Endothelial cell of umbilical vein (primary cell): ENCODE measurements around the gene NHSL2. TPM values are rescaled to one million over a fixed set of nuclear protein-coding genes. Genes with fewer than 3 reads are reported as not detected.

ENCODE experiments used
- BruUV-seq: library from RNA; stranded (reverse); fragments of 400-500 nt; replicated peaks from 2 replicates; lab custom pipeline; 2021; lab: Mats Ljungman, UMichigan
- CTCF ChIA-PET: fragments of 300-600, 350-600 bp; sonication (Branson Sonifier 250); formaldehyde crosslinking; loops from one replicate; lab custom pipeline; 2021; ENCODE audit warnings: antibody characterized with exemption, inconsistent platforms; lab: Charles Lee
- POLR2A ChIA-PET: fragments of 300-600, 350-600 bp; sonication (Branson Sonifier 250); formaldehyde crosslinking; loops from one replicate; lab custom pipeline; 2021; ENCODE audit warnings: antibody characterized with exemption, inconsistent platforms; lab: Charles Lee
- DNase-seq: peaks from one replicate; pipeline ENCODE4 v3.0.0-alpha.2; 2011; ENCODE audit warnings: low read depth, low spot score
- FAIRE-seq: peaks from 2 replicates; lab custom pipeline; 2011; peaks lifted over from hg19 to GRCh38; lab: Jason Lieb, UNC
- H2AFZ ChIP-seq: 2 replicates; pipeline ENCODE4 v1.6.0; 2012; ENCODE audit warnings: low read depth, low read length, control low read depth, inconsistent platforms
- H3K27ac ChIP-seq: 2 replicates; pipeline ENCODE4 v1.5.1; 2011; ENCODE audit warnings: low read depth, mild to moderate bottlenecking, control low read depth, low read length, moderate library complexity; ENCODE audit not compliant: insufficient read depth
- H3K27me3 ChIP-seq, 2 experiments: 2 replicates each; pipeline versions ENCODE4 v1.6.0 to v1.6.1; 2011; ENCODE audit warnings: low read length in 2 of 2, mixed read lengths in 1 of 2; ENCODE audit not compliant: control insufficient read depth in 2 of 2, insufficient read depth in 2 of 2
- H3K36me3 ChIP-seq, 2 experiments: 2 replicates in 1 of 2; 3 replicates in 1 of 2; pipeline ENCODE4 v1.5.1; 2011; ENCODE audit warnings: low read length in 2 of 2, mild to moderate bottlenecking in 1 of 2, moderate library complexity in 1 of 2; ENCODE audit not compliant: control insufficient read depth in 2 of 2, insufficient read depth in 2 of 2; ENCODE audit errors: extremely low read depth in 1 of 2
- H3K4me1 ChIP-seq: 3 replicates; pipeline ENCODE4 v1.5.1; 2011; ENCODE audit warnings: mild to moderate bottlenecking, low read length; ENCODE audit not compliant: control insufficient read depth, insufficient read depth; ENCODE audit errors: extremely low read depth
- H3K4me2 ChIP-seq: 2 replicates; pipeline ENCODE4 v1.6.1; 2011; ENCODE audit warnings: low read length, control low read depth, mixed read lengths; ENCODE audit not compliant: insufficient read depth
- H3K4me3 ChIP-seq, 3 experiments: fragments of 200-600 bp in 1 of 3; sonication (generic), shearing (Covaris generic) in 1 of 3; replicated peaks in 1 of 3; 2 replicates each; pipeline ENCODE4 v1.5.1; 2011 to 2016; ENCODE audit warnings: control low read depth in 3 of 3, low read length in 3 of 3, mild to moderate bottlenecking in 2 of 3, inconsistent platforms in 1 of 3, low read depth in 1 of 3, moderate library complexity in 1 of 3; ENCODE audit not compliant: insufficient read depth in 1 of 3
- H3K79me2 ChIP-seq: 2 replicates; pipeline ENCODE4 v1.6.0; 2012; ENCODE audit warnings: low read length, inconsistent platforms; ENCODE audit not compliant: control insufficient read depth, insufficient read depth
- H3K9ac ChIP-seq: replicated peaks from 2 replicates; pipeline ENCODE3; 2011; ENCODE audit warnings: low read length, control low read depth; ENCODE audit not compliant: insufficient read depth; ENCODE audit errors: extremely low read depth
- H3K9me1 ChIP-seq: replicated peaks from 3 replicates; pipeline ENCODE4 v1.6.0; 2011; ENCODE audit warnings: mild to moderate bottlenecking, low read length; ENCODE audit not compliant: control insufficient read depth, insufficient read depth; ENCODE audit errors: extremely low read depth
- H3K9me3 ChIP-seq: replicated peaks from 2 replicates; pipeline ENCODE4 v1.5.1; 2012; ENCODE audit warnings: low read length, inconsistent platforms; ENCODE audit not compliant: control insufficient read depth, insufficient read depth
- H4K20me1 ChIP-seq: replicated peaks from 2 replicates; pipeline ENCODE3; 2011; ENCODE audit warnings: mild to moderate bottlenecking, low read length; ENCODE audit not compliant: control insufficient read depth, insufficient read depth; ENCODE audit errors: extremely low read depth
- CTCF ChIP-seq, 2 donors: IDR thresholded peaks; 1 replicate in 1 of 2; 2 replicates in 1 of 2; pipeline ENCODE4 v1.5.1; 2011; ENCODE audit warnings: low read length in 2 of 2, mild to moderate bottlenecking in 2 of 2, moderate library complexity in 2 of 2, control low read depth in 1 of 2, inconsistent platforms in 1 of 2, low read depth in 1 of 2; ENCODE audit not compliant: insufficient read depth in 1 of 2; ENCODE audit errors: extremely low read depth in 1 of 2
- EZH2 ChIP-seq: IDR thresholded peaks from 2 replicates; pipeline ENCODE4 v1.6.1; 2012; ENCODE audit warnings: borderline replicate concordance, low read depth, mild to moderate bottlenecking, moderate library complexity, low read length, inconsistent platforms; ENCODE audit not compliant: severe bottlenecking
- FOS ChIP-seq: IDR thresholded peaks from 2 replicates; pipeline ENCODE4 v1.6.1; 2011; ENCODE audit warnings: mild to moderate bottlenecking, low read length, moderate library complexity, borderline replicate concordance; ENCODE audit not compliant: insufficient read depth
- GATA2 ChIP-seq: IDR thresholded peaks from 2 replicates; pipeline ENCODE4 v1.7.0; 2011; ENCODE audit warnings: low read depth, mild to moderate bottlenecking, moderate library complexity, mixed read lengths, low read length; ENCODE audit not compliant: insufficient read length, insufficient read depth
- JUN ChIP-seq: IDR thresholded peaks from 2 replicates; pipeline ENCODE4 v1.6.1; 2011; ENCODE audit warnings: borderline replicate concordance, low read depth; ENCODE audit not compliant: insufficient read length, insufficient read depth
- MAX ChIP-seq: IDR thresholded peaks from 2 replicates; pipeline ENCODE4 v1.6.1; 2011; ENCODE audit not compliant: insufficient read depth, insufficient read length
- MYC ChIP-seq: IDR thresholded peaks from one replicate; pipeline ENCODE4 v1.6.1; 2011; ENCODE audit warnings: mild to moderate bottlenecking, low read depth, low read length
- POLR2AphosphoS5 ChIP-seq: IDR thresholded peaks from 2 replicates; pipeline ENCODE4 v1.6.1; 2012; ENCODE audit warnings: low read depth, mild to moderate bottlenecking, control low read depth, low read length, moderate library complexity; ENCODE audit not compliant: insufficient read depth
- dilution Hi-C: fragments of 300-500 bp; cut with MboI; formaldehyde crosslinking; loops from one replicate; pipeline ENCODE4 v1.15.0; 2019; ENCODE audit warnings: low sequenced_read_pairs; ENCODE audit not compliant: extremely low pct_ligation_motif_present
- intact Hi-C: fragments of 100-400 bp; cut with micrococcal nuclease; formaldehyde crosslinking; loops from one replicate; pipeline ENCODE4 v1.10.0; 2022
- polyA plus RNA-seq, 4 experiments: library from polyadenylated mRNA; depleted of rRNA in 3 of 4; stranded (reverse) in 3 of 4; unstranded in 1 of 4; fragments of >200 nt; gene quantifications; 2 replicates each; pipeline versions ENCODE4 v1.2.1 to v1.2.3, GENCODE V29; 2011 to 2012; ENCODE audit warnings: missing spikeins in 1 of 4
- total RNA-seq: library from RNA; stranded (reverse); gene quantifications from 2 replicates; pipeline ENCODE4 v1.2.3, GENCODE V29; 2021

Gene NHSL2
- total and polyA plus RNA-seq, 2 donors (not counting 3 experiments of a cell fraction or from before 2014, with no cell fraction given), result 23.5 to 49.9 TPM

- TF ChIP-seq FOS (no peak), MYC (no peak), POLR2AphosphoS5 (no peak), MAX (no peak), JUN (no peak), GATA2 (no peak), CTCF (IDR thresholded peaks at IDR 0.05; ENCODE audit: extremely low read depth in 1 of 2, insufficient read depth in 1 of 2, low read depth in 1 of 2, low read length in 2 of 2) (no peak), EZH2 (no peak)
- no peak overlapping the region for H2AFZ ChIP-seq
- peaks cover 69% of the 10 kb centered on the region for H3K79me2 ChIP-seq
- no peak overlapping the region for H3K4me3 ChIP-seq
- H3K9me3 ChIP-seq, result no peaks in the 10 kb centered on the region
- no peaks in the 10 kb centered on the region for H4K20me1 ChIP-seq
- H3K9ac ChIP-seq, result no peak overlapping the region
- dilution Hi-C loops, result no loop called here
- no peak for DNase-seq
- ChIA-PET POLR2A (no interaction called here), CTCF (interaction anchor here (1.0 kb wide), 1 partner anchor 71 kb away, joined by 3 read pairs; no protein-coding TSS in a partner anchor)
- no peak overlapping the region for H3K27ac ChIP-seq
- H3K36me3 ChIP-seq, result no peaks in the 10 kb centered on the region
- FAIRE-seq, result peak; percentile 50
- H3K9me1 ChIP-seq, result no peaks in the 10 kb centered on the region
- no TSS peak for BruUV-seq
- H3K4me1 ChIP-seq, result no peaks in the 10 kb centered on the region
- no peaks in the 10 kb centered on the region for H3K27me3 ChIP-seq
- intact Hi-C loops, result no loop called here
- no peak overlapping the region for H3K4me2 ChIP-seq
Measured at GRCh38 chrX:72088761-72089160, 178.1 kb downstream of the NHSL2 start.
